Measurements from ENCODE around the gene IFNK.

Gene IFNK

GRCh38 chr9:27534131-27534530 is 10.0 kb downstream of the IFNK start:
- no peak overlapping the region for H3K4me2 ChIP-seq (ENCODE audit: low read length)
- H3K27ac ChIP-seq: no peak overlapping the region
- H3K79me2 ChIP-seq: no peaks in the 10 kb centered on the region
- H3K27me3 ChIP-seq (ENCODE audit: control insufficient read depth, insufficient read depth, low read length): no peaks in the 10 kb centered on the region
- H3K9me3 ChIP-seq (ENCODE audit: control insufficient read depth, low read length): no peaks in the 10 kb centered on the region
- no peak overlapping the region for H3K9ac ChIP-seq
- no peak overlapping the region for H2AFZ ChIP-seq
- no peak overlapping the region for H3K4me3 ChIP-seq (ENCODE audit: low read depth, low read length)
- TF ChIP-seq, protein P1, sequence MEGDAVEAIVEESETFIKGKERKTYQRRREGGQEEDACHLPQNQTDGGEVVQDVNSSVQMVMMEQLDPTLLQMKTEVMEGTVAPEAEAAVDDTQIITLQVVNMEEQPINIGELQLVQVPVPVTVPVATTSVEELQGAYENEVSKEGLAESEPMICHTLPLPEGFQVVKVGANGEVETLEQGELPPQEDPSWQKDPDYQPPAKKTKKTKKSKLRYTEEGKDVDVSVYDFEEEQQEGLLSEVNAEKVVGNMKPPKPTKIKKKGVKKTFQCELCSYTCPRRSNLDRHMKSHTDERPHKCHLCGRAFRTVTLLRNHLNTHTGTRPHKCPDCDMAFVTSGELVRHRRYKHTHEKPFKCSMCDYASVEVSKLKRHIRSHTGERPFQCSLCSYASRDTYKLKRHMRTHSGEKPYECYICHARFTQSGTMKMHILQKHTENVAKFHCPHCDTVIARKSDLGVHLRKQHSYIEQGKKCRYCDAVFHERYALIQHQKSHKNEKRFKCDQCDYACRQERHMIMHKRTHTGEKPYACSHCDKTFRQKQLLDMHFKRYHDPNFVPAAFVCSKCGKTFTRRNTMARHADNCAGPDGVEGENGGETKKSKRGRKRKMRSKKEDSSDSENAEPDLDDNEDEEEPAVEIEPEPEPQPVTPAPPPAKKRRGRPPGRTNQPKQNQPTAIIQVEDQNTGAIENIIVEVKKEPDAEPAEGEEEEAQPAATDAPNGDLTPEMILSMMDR (IDR thresholded peaks at IDR 0.05): no peak
- no peaks in the 10 kb centered on the region for H3K4me1 ChIP-seq
- no peaks in the 10 kb centered on the region for H3K36me3 ChIP-seq (ENCODE audit: control insufficient read depth, insufficient read depth, low read length)

GRCh38 chr9:27534658-27535209 is 10.6 kb downstream of the IFNK start:
- Histone ChIP-seq H3K9ac (no peak overlapping the region), H3K4me2 (ENCODE audit: low read length) (no peak overlapping the region), H3K27ac (no peak overlapping the region), H3K27me3 (ENCODE audit: control insufficient read depth, insufficient read depth, low read length) (no peaks in the 10 kb centered on the region), H2AFZ (no peak overlapping the region), H3K9me3 (ENCODE audit: control insufficient read depth, low read length) (no peaks in the 10 kb centered on the region), H3K4me1 (no peaks in the 10 kb centered on the region), H3K36me3 (ENCODE audit: control insufficient read depth, insufficient read depth, low read length) (no peaks in the 10 kb centered on the region), H3K4me3 (ENCODE audit: low read depth, low read length) (no peak overlapping the region), H3K79me2 (no peaks in the 10 kb centered on the region)
- TF ChIP-seq, protein P1 (IDR thresholded peaks at IDR 0.05): no peak

- Histone ChIP-seq H3K36me3 (ENCODE audit: control insufficient read depth, insufficient read depth, low read length) (no peaks in the 10 kb centered on the region), H3K27ac (no peak overlapping the region), H2AFZ (no peak overlapping the region), H3K79me2 (no peaks in the 10 kb centered on the region), H3K4me2 (ENCODE audit: low read length) (no peak overlapping the region), H3K9ac (no peak overlapping the region), H3K4me1 (no peaks in the 10 kb centered on the region), H3K9me3 (ENCODE audit: control insufficient read depth, low read length) (no peaks in the 10 kb centered on the region), H3K4me3 (ENCODE audit: low read depth, low read length) (no peak overlapping the region), H3K27me3 (ENCODE audit: control insufficient read depth, insufficient read depth, low read length) (no peaks in the 10 kb centered on the region)
- TF ChIP-seq, protein P1 (IDR thresholded peaks at IDR 0.05): no peak
Observed at GRCh38 chr9:27535701-27536118, 11.6 kb downstream of the IFNK start.

- no peak overlapping the region for H3K27ac ChIP-seq
Observed at GRCh38 chr9:27536168-27536567, 12.1 kb downstream of the IFNK start.

GRCh38 chr9:27537027-27537435 is 12.9 kb downstream of the IFNK start:
- no peak overlapping the region for H3K9ac ChIP-seq
- no peak overlapping the region for H3K4me2 ChIP-seq (ENCODE audit: low read length)
- H3K4me1 ChIP-seq: no peaks in the 10 kb centered on the region
- TF ChIP-seq, protein P1 (IDR thresholded peaks at IDR 0.05): no peak
- no peaks in the 10 kb centered on the region for H3K79me2 ChIP-seq
- no peaks in the 10 kb centered on the region for H3K27me3 ChIP-seq (ENCODE audit: control insufficient read depth, insufficient read depth, low read length)
- no peak overlapping the region for H2AFZ ChIP-seq
- H3K4me3 ChIP-seq (ENCODE audit: low read depth, low read length): no peak overlapping the region
- no peaks in the 10 kb centered on the region for H3K36me3 ChIP-seq (ENCODE audit: control insufficient read depth, insufficient read depth, low read length)
- no peaks in the 10 kb centered on the region for H3K9me3 ChIP-seq (ENCODE audit: control insufficient read depth, low read length)
- H3K27ac ChIP-seq: no peak overlapping the region

More at GRCh38 chr9:27536168-27536567, 12.1 kb downstream of the IFNK start:
- no peaks in the 10 kb centered on the region for H3K79me2 ChIP-seq
- H3K9me3 ChIP-seq (ENCODE audit: control insufficient read depth, low read length): no peaks in the 10 kb centered on the region
- H3K9ac ChIP-seq: no peak overlapping the region
- no peak overlapping the region for H3K4me3 ChIP-seq (ENCODE audit: low read depth, low read length)
- no peaks in the 10 kb centered on the region for H3K4me1 ChIP-seq
- no peak overlapping the region for H2AFZ ChIP-seq
- TF ChIP-seq, protein P1 (IDR thresholded peaks at IDR 0.05): no peak
- no peak overlapping the region for H3K4me2 ChIP-seq (ENCODE audit: low read length)
- no peaks in the 10 kb centered on the region for H3K27me3 ChIP-seq (ENCODE audit: control insufficient read depth, insufficient read depth, low read length)
- no peaks in the 10 kb centered on the region for H3K36me3 ChIP-seq (ENCODE audit: control insufficient read depth, insufficient read depth, low read length)

Data from parathyroid adenoma (tissue), 2 donors.